ENCODE data around the gene SOBP. TPM values are rescaled to one million over a fixed set of nuclear protein-coding genes. Genes with fewer than 3 reads are reported as not detected.

Gene SOBP
- total and polyA plus RNA-seq, 2 experiments from 2014 or later: 1.5 to 3.0 TPM

- DNase-seq (ENCODE audit: low spot score): peak; percentile 28
- peaks cover 36% of the 10 kb centered on the region for H3K4me1 Mint-ChIP-seq
- no peak overlapping the region for H3K27ac Mint-ChIP-seq
- Histone ChIP-seq H3K36me3 (ENCODE audit: insufficient read depth) (no peaks in the 10 kb centered on the region), H3F3A (replicated peaks; ENCODE audit: low read depth) (no peaks in the 10 kb centered on the region), H3K27ac (ENCODE audit: low read depth) (no peak overlapping the region), H3K79me2 (replicated peaks; ENCODE audit: insufficient read depth) (no peaks in the 10 kb centered on the region), H3K27me3 (ENCODE audit: insufficient read depth) (no peaks in the 10 kb centered on the region), H3K4me3 (no peak overlapping the region), H3K4me1 (ENCODE audit: insufficient read depth) (peaks cover 11% of the 10 kb centered on the region), H2AFZ (no peak overlapping the region), H4K20me1 (replicated peaks; ENCODE audit: insufficient read depth) (no peaks in the 10 kb centered on the region), H3K4me2 (no peak overlapping the region), H3K9me2 (ENCODE audit: insufficient read depth) (no peaks in the 10 kb centered on the region)
- no peak overlapping the region for H3K4me3 Mint-ChIP-seq
- no peaks in the 10 kb centered on the region for H3K9me3 Mint-ChIP-seq
- peak; percentile 41 for ATAC-seq
- H3K27me3 Mint-ChIP-seq (ENCODE audit: insufficient read depth, low read depth, poor library complexity): peaks cover 3% of the 10 kb centered on the region
- no peak for TF ChIP-seq ZNF114 (CRISPR knock-in tag; IDR thresholded peaks at IDR 0.05)
- no peak for TF ChIP-seq CREB1 (CRISPR knock-in tag; IDR thresholded peaks at IDR 0.05; ENCODE audit: low read depth)
- TF ChIP-seq ETS1 (IDR thresholded peaks at IDR 0.05): no peak
- TF ChIP-seq STAT1 (IDR thresholded peaks at IDR 0.05; ENCODE audit: unreplicated experiment): no peak
- TF ChIP-seq POLR2AphosphoS5 (IDR thresholded peaks at IDR 0.05; ENCODE audit: low read depth): no peak
- TF ChIP-seq EZH2phosphoT487 (IDR thresholded peaks at IDR 0.05; ENCODE audit: unreplicated experiment): no peak
- no peak for TF ChIP-seq NANOG (IDR thresholded peaks at IDR 0.05; ENCODE audit: borderline replicate concordance)
- TF ChIP-seq ZNF331 (CRISPR knock-in tag; IDR thresholded peaks at IDR 0.05; ENCODE audit: low read depth): no peak
- H3K36me3 Mint-ChIP-seq (ENCODE audit: low read depth): no peaks in the 10 kb centered on the region
Measured at GRCh38 chr6:107590378-107590777, 100.5 kb downstream of the SOBP start.

- Histone ChIP-seq H3K4me1 (ENCODE audit: insufficient read depth) (peaks cover 2% of the 10 kb centered on the region; the same call in 1 of the 2 replicates), H3F3A (replicated peaks; ENCODE audit: low read depth) (no peaks in the 10 kb centered on the region), H3K9me2 (ENCODE audit: insufficient read depth) (no peaks in the 10 kb centered on the region), H2AFZ (no peak overlapping the region), H3K4me3 (no peak overlapping the region), H3K4me2 (no peak overlapping the region), H3K27me3 (ENCODE audit: insufficient read depth) (no peaks in the 10 kb centered on the region), H3K36me3 (ENCODE audit: insufficient read depth) (no peaks in the 10 kb centered on the region), H3K79me2 (replicated peaks; ENCODE audit: insufficient read depth) (no peaks in the 10 kb centered on the region), H4K20me1 (replicated peaks; ENCODE audit: insufficient read depth) (no peaks in the 10 kb centered on the region), H3K27ac (ENCODE audit: low read depth) (no peak overlapping the region)
- no peak for DNase-seq (ENCODE audit: low spot score)
- peaks cover 3% of the 10 kb centered on the region for H3K27me3 Mint-ChIP-seq (ENCODE audit: insufficient read depth, low read depth, poor library complexity)
- peaks cover 27% of the 10 kb centered on the region; the same call in 2 of the 3 replicates for H3K4me1 Mint-ChIP-seq
- H3K36me3 Mint-ChIP-seq (ENCODE audit: low read depth): no peaks in the 10 kb centered on the region
- no peak overlapping the region for H3K4me3 Mint-ChIP-seq
- H3K9me3 Mint-ChIP-seq: no peaks in the 10 kb centered on the region
- no peak for ATAC-seq
- H3K27ac Mint-ChIP-seq: no peak overlapping the region
- TF ChIP-seq NANOG (IDR thresholded peaks at IDR 0.05; ENCODE audit: borderline replicate concordance): no peak
- TF ChIP-seq ZNF462 (CRISPR knock-in tag; IDR thresholded peaks at IDR 0.05): no peak
- TF ChIP-seq POLR2AphosphoS5 (IDR thresholded peaks at IDR 0.05; ENCODE audit: low read depth): no peak
- TF ChIP-seq JUNB (IDR thresholded peaks at IDR 0.05; ENCODE audit: unreplicated experiment): no peak
- no peak for TF ChIP-seq REST (IDR thresholded peaks at IDR 0.05; ENCODE audit: unreplicated experiment)
- no peak for TF ChIP-seq ZNF114 (CRISPR knock-in tag; IDR thresholded peaks at IDR 0.05)
- no peak for TF ChIP-seq STAT1 (IDR thresholded peaks at IDR 0.05; ENCODE audit: unreplicated experiment)
- TF ChIP-seq CREB1 (CRISPR knock-in tag; IDR thresholded peaks at IDR 0.05; ENCODE audit: low read depth): no peak
- no peak for TF ChIP-seq EZH2phosphoT487 (IDR thresholded peaks at IDR 0.05; ENCODE audit: unreplicated experiment)
Measured at GRCh38 chr6:107591346-107591745, 101.4 kb downstream of the SOBP start.
